Stimulated activated CD8-positive, alpha-beta memory T cell treated with anti-CD3 and anti-CD28 coated beads, Interleukin-15, amount 100 ng/mL, for 1 hour (primary cell): Measurements from ENCODE around the gene GRHPR.

Experiments used
- DNase-seq: peaks from one replicate; pipeline ENCODE4 v3.0.0-alpha.2; 2020; ENCODE audit warnings: low read depth

The GRHPR gene

GRCh38 chr9:37398464-37399025, 24.0 kb upstream of the GRHPR start:
- no peak for DNase-seq

- no peak for DNase-seq
Measured at GRCh38 chr9:37399336-37399735, 23.2 kb upstream of the GRHPR start.

GRCh38 chr9:37404590-37404989, 17.9 kb upstream of the GRHPR start:
- DNase-seq: no peak

- DNase-seq: no peak
Measured at GRCh38 chr9:37405350-37405749, 17.1 kb upstream of the GRHPR start.

GRCh38 chr9:37405764-37406380, 16.6 kb upstream of the GRHPR start:
- no peak for DNase-seq

- no peak for DNase-seq
Measured at GRCh38 chr9:37406603-37407401, 15.7 kb upstream of the GRHPR start.

GRCh38 chr9:37407468-37407867, 15.0 kb upstream of the GRHPR start:
- no peak for DNase-seq

GRCh38 chr9:37408933-37409710, 13.4 kb upstream of the GRHPR start:
- peak; percentile 31 for DNase-seq

GRCh38 chr9:37410354-37410861, 12.1 kb upstream of the GRHPR start:
- no peak for DNase-seq

- no peak for DNase-seq
Measured at GRCh38 chr9:37410969-37411785, 11.3 kb upstream of the GRHPR start.

GRCh38 chr9:37412431-37413151, 9.9 kb upstream of the GRHPR start:
- DNase-seq: no peak

- no peak for DNase-seq
Measured at GRCh38 chr9:37413311-37413710, 9.2 kb upstream of the GRHPR start.

- DNase-seq: no peak
Measured at GRCh38 chr9:37414503-37414943, 8.0 kb upstream of the GRHPR start.

- peak; percentile 62 for DNase-seq
Measured at GRCh38 chr9:37415011-37415719, 7.3 kb upstream of the GRHPR start.

- DNase-seq: no peak
Measured at GRCh38 chr9:37417252-37417803, 5.2 kb upstream of the GRHPR start.

- DNase-seq: no peak
Measured at GRCh38 chr9:37417857-37418618, 4.5 kb upstream of the GRHPR start.

- no peak for DNase-seq
Measured at GRCh38 chr9:37419204-37419603, 3.3 kb upstream of the GRHPR start.

GRCh38 chr9:37420271-37421215, 2.0 kb upstream of the GRHPR start:
- DNase-seq: no peak
